Trophoblast cell (in vitro differentiated cells and primary cell): ENCODE data around the gene MMP14.

ENCODE experiments used
- DNase-seq, 2 donors: peaks; one replicate each; pipeline ENCODE4 v3.0.0-alpha.2; 2016
- H2AFZ ChIP-seq: 2 replicates; pipeline ENCODE4 v1.6.1; 2013; ENCODE audit warnings: low read length, moderate library complexity, mild to moderate bottlenecking; ENCODE audit not compliant: insufficient read depth, poor library complexity
- H2AK5ac ChIP-seq: 2 replicates; pipeline ENCODE4 v1.6.1; 2013; ENCODE audit warnings: mild to moderate bottlenecking, low read length
- H2BK120ac ChIP-seq: 2 replicates; pipeline ENCODE4 v1.6.1; 2013; ENCODE audit warnings: low read length, mild to moderate bottlenecking, moderate library complexity; ENCODE audit not compliant: insufficient read depth, poor library complexity
- H2BK12ac ChIP-seq: 2 replicates; pipeline ENCODE4 v1.6.1; 2013; ENCODE audit warnings: mild to moderate bottlenecking, low read length, moderate library complexity
- H2BK5ac ChIP-seq: 2 replicates; pipeline ENCODE4 v1.6.1; 2013; ENCODE audit warnings: low read length, low read depth, moderate library complexity, mild to moderate bottlenecking; ENCODE audit not compliant: poor library complexity
- H3K14ac ChIP-seq: 2 replicates; pipeline ENCODE4 v1.6.1; 2013; ENCODE audit warnings: mild to moderate bottlenecking, low read length
- H3K18ac ChIP-seq: 2 replicates; pipeline ENCODE4 v1.6.1; 2013; ENCODE audit warnings: mild to moderate bottlenecking, low read length
- H3K23ac ChIP-seq: 2 replicates; pipeline ENCODE4 v1.6.1; 2013; ENCODE audit warnings: low read length
- H3K27ac ChIP-seq: 2 replicates; pipeline ENCODE4 v1.5.1; 2013; ENCODE audit warnings: low read depth, mild to moderate bottlenecking, inconsistent platforms, low read length, moderate library complexity
- H3K27me3 ChIP-seq: 2 replicates; pipeline ENCODE4 v1.6.1; 2013; ENCODE audit warnings: inconsistent platforms, mild to moderate bottlenecking, low read length, moderate library complexity; ENCODE audit not compliant: insufficient read depth
- H3K36me3 ChIP-seq, 2 experiments: 1 replicate in 1 of 2; 2 replicates in 1 of 2; pipeline ENCODE4 v1.6.1; 2013; ENCODE audit warnings: low read length in 2 of 2, mild to moderate bottlenecking in 2 of 2, moderate library complexity in 1 of 2; ENCODE audit not compliant: insufficient read depth in 2 of 2, control insufficient read depth in 1 of 2
- H3K4ac ChIP-seq: 2 replicates; pipeline ENCODE4 v1.6.1; 2013; ENCODE audit warnings: low read depth, mild to moderate bottlenecking, low read length, moderate library complexity
- H3K4me1 ChIP-seq, 2 experiments: 1 replicate in 1 of 2; 2 replicates in 1 of 2; pipeline ENCODE4 v1.6.1; 2013; ENCODE audit warnings: low read length in 2 of 2, mild to moderate bottlenecking in 2 of 2, moderate library complexity in 1 of 2; ENCODE audit not compliant: insufficient read depth in 2 of 2, control insufficient read depth in 1 of 2
- H3K4me2 ChIP-seq: 2 replicates; pipeline ENCODE4 v1.6.1; 2013; ENCODE audit warnings: inconsistent platforms, mild to moderate bottlenecking, low read length, moderate library complexity
- H3K4me3 ChIP-seq: 2 replicates; pipeline ENCODE4 v1.5.1; 2013; ENCODE audit warnings: mild to moderate bottlenecking, low read depth, low read length, inconsistent platforms
- H3K79me1 ChIP-seq: one replicate; pipeline ENCODE4 v1.6.1; 2013; ENCODE audit warnings: low read length
- H3K79me2 ChIP-seq: 2 replicates; pipeline ENCODE4 v1.6.1; 2013; ENCODE audit warnings: low read length, mild to moderate bottlenecking; ENCODE audit not compliant: control insufficient read depth, insufficient read depth, poor library complexity
- H3K9ac ChIP-seq: 2 replicates; pipeline ENCODE4 v1.6.1; 2013; ENCODE audit warnings: mild to moderate bottlenecking, low read length
- H3K9me3 ChIP-seq: 2 replicates; pipeline ENCODE4 v1.6.1; 2013; ENCODE audit warnings: low read depth, mild to moderate bottlenecking, control low read depth, inconsistent platforms, low read length; ENCODE audit not compliant: insufficient read depth
- H4K12ac ChIP-seq: 2 replicates; pipeline ENCODE4 v1.6.1; 2013; ENCODE audit warnings: low read depth, mild to moderate bottlenecking, low read length, moderate library complexity
- H4K8ac ChIP-seq: 2 replicates; pipeline ENCODE4 v1.6.1; 2013; ENCODE audit warnings: low read depth, mild to moderate bottlenecking, low read length, moderate library complexity
- H4K91ac ChIP-seq: one replicate; pipeline ENCODE4 v1.6.1; 2013; ENCODE audit warnings: low read depth, mild to moderate bottlenecking, low read length, moderate library complexity
- WGBS: extraction: QIAGEN DNeasy Blood & Tissue Kit; methylation state at CpG from one replicate; pipeline ENCODE4 v1.1.7; 2013; ENCODE audit warnings: missing lambda C conversion rate; ENCODE audit not compliant: insufficient read length, insufficient coverage; ENCODE audit errors: extremely low coverage; 5-methylcytosine and 5-hydroxymethylcytosine counted together

The MMP14 gene

GRCh38 chr14:22864979-22865378, 28.6 kb downstream of the MMP14 start:
- H3K23ac ChIP-seq = no peak overlapping the region
- H3K79me2 ChIP-seq = no peaks in the 10 kb centered on the region
- WGBS = no CpG with 5 or more reads among the region's 4 CpGs
- H3K14ac ChIP-seq = no peak overlapping the region
- H4K12ac ChIP-seq = no peak overlapping the region
- no peak overlapping the region for H2AK5ac ChIP-seq
- H3K27ac ChIP-seq = no peak overlapping the region
- H2AFZ ChIP-seq = no peak overlapping the region
- H3K4me3 ChIP-seq = no peak overlapping the region
- H2BK12ac ChIP-seq = no peak overlapping the region
- no peak overlapping the region for H3K18ac ChIP-seq
- no peak for DNase-seq
- H2BK120ac ChIP-seq = no peak overlapping the region
- H3K27me3 ChIP-seq = no peaks in the 10 kb centered on the region
- no peaks in the 10 kb centered on the region for H3K36me3 ChIP-seq
- no peak overlapping the region for H4K8ac ChIP-seq
- H3K4me2 ChIP-seq = no peak overlapping the region
- no peak overlapping the region for H2BK5ac ChIP-seq
- H3K4ac ChIP-seq = no peak overlapping the region
- no peaks in the 10 kb centered on the region for H3K9me3 ChIP-seq
- no peaks in the 10 kb centered on the region for H3K4me1 ChIP-seq
- H3K9ac ChIP-seq = no peak overlapping the region
- H4K91ac ChIP-seq = no peak overlapping the region
- no peaks in the 10 kb centered on the region for H3K79me1 ChIP-seq

DNA sequence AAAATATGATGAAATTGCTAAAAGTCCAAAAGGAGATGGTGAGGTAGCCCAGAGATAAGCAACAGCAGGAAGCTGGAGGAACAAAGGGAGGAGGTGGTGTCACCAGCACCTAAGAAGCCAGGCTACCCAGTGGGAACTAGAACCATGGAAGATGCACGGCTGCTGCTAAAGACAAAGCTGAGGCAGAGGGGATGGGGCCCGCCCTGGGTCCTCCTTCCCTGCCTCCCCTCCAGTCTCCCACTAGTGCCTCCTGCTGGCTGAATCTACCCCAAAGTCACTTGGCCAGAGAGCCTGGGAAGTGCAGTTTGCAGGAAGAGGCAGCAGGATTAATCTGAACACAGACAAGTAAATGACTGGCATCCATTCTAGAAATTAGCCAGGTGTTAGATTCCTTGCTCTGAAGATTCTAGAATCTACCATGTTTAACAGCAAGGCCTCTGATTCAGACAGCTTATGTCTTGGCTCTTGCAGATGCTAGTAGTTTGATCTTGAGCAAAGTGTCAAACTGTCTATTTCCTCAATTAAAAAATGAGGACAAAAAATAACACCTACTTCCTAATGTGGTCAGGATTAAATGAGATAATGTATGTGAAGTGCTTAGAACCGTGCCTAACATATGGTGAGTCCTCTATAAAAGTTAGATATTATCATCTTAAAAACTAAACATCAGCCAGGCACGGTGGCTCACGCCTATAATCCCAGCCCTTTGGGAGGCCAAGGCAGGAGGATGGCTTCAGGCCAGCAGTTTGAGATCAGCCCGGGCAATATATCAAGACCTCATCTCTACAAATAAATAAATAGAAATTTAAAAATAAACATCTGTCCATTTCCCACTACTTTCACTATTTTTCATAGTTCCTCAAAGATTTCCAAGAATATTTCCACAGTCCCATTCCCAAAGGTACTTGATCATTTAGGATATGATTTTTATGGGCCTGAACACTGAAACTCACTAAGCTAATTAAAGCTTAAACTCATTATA, 29.3 kb downstream of the MMP14 start:
- Histone ChIP-seq H3K27ac (no peak overlapping the region), H2BK12ac (no peak overlapping the region), H3K4ac (no peak overlapping the region), H3K14ac (no peak overlapping the region), H3K4me2 (no peak overlapping the region), H3K4me1 (no peaks in the 10 kb centered on the region), H3K36me3 (no peaks in the 10 kb centered on the region), H3K18ac (no peak overlapping the region), H3K79me2 (no peaks in the 10 kb centered on the region), H2BK120ac (no peak overlapping the region), H4K8ac (no peak overlapping the region), H3K79me1 (no peaks in the 10 kb centered on the region), H4K12ac (no peak overlapping the region), H2AFZ (no peak overlapping the region), H3K4me3 (no peak overlapping the region), H3K23ac (no peak overlapping the region), H2AK5ac (no peak overlapping the region), H4K91ac (no peak overlapping the region), H3K9ac (no peak overlapping the region), H3K27me3 (no peaks in the 10 kb centered on the region), H3K9me3 (no peaks in the 10 kb centered on the region), H2BK5ac (no peak overlapping the region)
- no peak for DNase-seq
- no CpG with 5 or more reads among the region's 6 CpGs for WGBS

DNA sequence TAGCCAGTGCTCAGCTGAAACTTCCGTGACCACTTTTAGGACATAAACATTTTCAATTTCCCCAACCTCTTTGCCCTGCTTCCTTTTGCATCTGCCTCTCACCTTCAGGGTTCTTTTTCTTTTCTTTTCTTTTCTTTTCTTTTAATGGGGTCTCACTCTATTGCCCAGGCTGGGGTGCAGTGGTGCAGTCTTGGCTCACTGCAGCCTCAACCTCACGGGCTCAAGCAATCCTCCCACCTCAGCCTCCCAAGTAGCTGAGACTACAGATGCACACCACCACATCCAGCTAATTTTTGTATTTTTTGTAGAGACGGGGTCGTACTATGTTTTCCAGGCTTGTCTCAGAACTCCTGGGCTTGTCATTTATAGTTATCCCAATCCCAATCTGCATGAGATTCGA, 30.5 kb downstream of the MMP14 start:
- Histone ChIP-seq H3K4me1 (no peaks in the 10 kb centered on the region), H2AFZ (no peak overlapping the region), H4K12ac (no peak overlapping the region), H3K4me3 (no peak overlapping the region), H3K27me3 (no peaks in the 10 kb centered on the region), H3K9ac (no peak overlapping the region), H3K23ac (no peak overlapping the region), H4K91ac (no peak overlapping the region), H3K9me3 (no peaks in the 10 kb centered on the region), H3K79me1 (peaks cover 5% of the 10 kb centered on the region), H2BK5ac (no peak overlapping the region), H3K4me2 (no peak overlapping the region), H3K18ac (no peak overlapping the region), H2AK5ac (no peak overlapping the region), H2BK120ac (no peak overlapping the region), H3K79me2 (peaks cover 3% of the 10 kb centered on the region), H4K8ac (no peak overlapping the region), H3K4ac (no peak overlapping the region), H3K27ac (no peak overlapping the region), H3K36me3 (no peaks in the 10 kb centered on the region), H3K14ac (no peak overlapping the region), H2BK12ac (no peak overlapping the region)
- DNase-seq = no peak
- WGBS = no CpG with 5 or more reads among the region's 5 CpGs

GRCh38 chr14:22870811-22871223, 34.4 kb downstream of the MMP14 start:
- H3K14ac ChIP-seq = no peak overlapping the region

More at GRCh38 chr14:22870811-22871223, 34.4 kb downstream of the MMP14 start:
- no peak overlapping the region for H2AK5ac ChIP-seq
- H3K9ac ChIP-seq = no peak overlapping the region
- no peak overlapping the region for H3K4me3 ChIP-seq
- H3K4me2 ChIP-seq = peak overlapping the region; percentile 97
- H3K4ac ChIP-seq = no peak overlapping the region
- no peak overlapping the region for H3K23ac ChIP-seq
- peaks cover 2% of the 10 kb centered on the region for H3K9me3 ChIP-seq
- no peak overlapping the region for H3K18ac ChIP-seq
- H3K79me2 ChIP-seq = peaks cover 7% of the 10 kb centered on the region
- no peak for DNase-seq
- H4K12ac ChIP-seq = no peak overlapping the region
- no peak overlapping the region for H4K8ac ChIP-seq
- no peak overlapping the region for H2AFZ ChIP-seq
- peaks cover 4 to 5% of the 10 kb centered on the region in 2 experiments for H3K4me1 ChIP-seq
- H2BK12ac ChIP-seq = no peak overlapping the region
- no peak overlapping the region for H4K91ac ChIP-seq
- no peak overlapping the region for H2BK5ac ChIP-seq
- peaks cover 11% of the 10 kb centered on the region for H3K79me1 ChIP-seq
- H3K36me3 ChIP-seq = peaks cover 17 to 19% of the 10 kb centered on the region in 2 experiments
- H3K27ac ChIP-seq = peak overlapping the region; percentile 97
- H3K27me3 ChIP-seq = no peaks in the 10 kb centered on the region
- no CpG with 5 or more reads among the region's 1 CpG for WGBS
- H2BK120ac ChIP-seq = no peak overlapping the region
